Ectodermal cell (in vitro differentiated cells): Measurements from ENCODE around the gene SMC3.

Source experiments
- H3K27ac ChIP-seq: 2 replicates; pipeline ENCODE4 v1.7.0; 2013; ENCODE audit warnings: mild to moderate bottlenecking, low read depth, low read length; ENCODE audit not compliant: insufficient read depth, poor library complexity, severe bottlenecking
- H3K27me3 ChIP-seq: 2 replicates; pipeline ENCODE4 v1.7.0; 2013; ENCODE audit warnings: mild to moderate bottlenecking, low read length; ENCODE audit not compliant: insufficient read depth, control insufficient read depth, poor library complexity, severe bottlenecking
- H3K36me3 ChIP-seq: one replicate; pipeline ENCODE4 v1.7.0; 2013; ENCODE audit warnings: low read length; ENCODE audit not compliant: control insufficient read depth, insufficient read depth
- H3K4me1 ChIP-seq: one replicate; pipeline ENCODE4 v1.7.0; 2013; ENCODE audit warnings: low read length; ENCODE audit not compliant: control insufficient read depth, insufficient read depth
- H3K4me3 ChIP-seq: 2 replicates; pipeline ENCODE4 v1.7.0; 2013; ENCODE audit warnings: low read depth, low read length, control low read depth; ENCODE audit not compliant: insufficient read depth
- H3K9me3 ChIP-seq: 2 replicates; pipeline ENCODE4 v1.7.0; 2013; ENCODE audit warnings: mild to moderate bottlenecking, low read length, moderate library complexity; ENCODE audit not compliant: control insufficient read depth
- WGBS, 2 experiments: methylation state at CpG; one replicate each; pipeline ENCODE4 v1.1.7; 2013; ENCODE audit warnings: missing lambda C conversion rate in 2 of 2; 5-methylcytosine and 5-hydroxymethylcytosine counted together

The SMC3 gene

GRCh38 chr10:110643653-110644597 lies 76.4 kb downstream of the SMC3 start, which contains the start of gene RBM20:
RBM20 (plus strand) TSS chr10:110644336; CDS start chr10:110644455, 119 bp downstream.
- no peaks in the 10 kb centered on the region for H3K9me3 ChIP-seq
- 0% methylated on average over 106 of the region's 106 CpGs for WGBS, 2 experiments
- H3K27ac ChIP-seq: no peak within 1 kb of the TSS
- peaks cover 55% of the 10 kb centered on the region for H3K27me3 ChIP-seq
- peak within 1 kb of the TSS; percentile 58 for H3K4me3 ChIP-seq
- H3K4me1 ChIP-seq: peaks cover 39% of the 10 kb centered on the region
- H3K36me3 ChIP-seq: no peaks in the 10 kb centered on the region

- Histone ChIP-seq H3K9me3 (no peaks in the 10 kb centered on the region), H3K27ac (no peak overlapping the region), H3K36me3 (no peaks in the 10 kb centered on the region), H3K4me3 (peak overlapping the region; percentile 58), H3K4me1 (peaks cover 48% of the 10 kb centered on the region), H3K27me3 (peaks cover 55% of the 10 kb centered on the region)
- WGBS, 2 experiments: 21 to 22% methylated on average over 31 of the region's 31 CpGs
Observed at GRCh38 chr10:110644598-110645462, 77.3 kb downstream of the SMC3 start.

GRCh38 chr10:110646417-110647135 lies 79.1 kb downstream of the SMC3 start:
- Histone ChIP-seq H3K4me3 (no peak overlapping the region), H3K27me3 (peaks cover 52% of the 10 kb centered on the region), H3K27ac (no peak overlapping the region), H3K4me1 (peaks cover 49% of the 10 kb centered on the region), H3K36me3 (no peaks in the 10 kb centered on the region), H3K9me3 (no peaks in the 10 kb centered on the region)
- 80 to 86% methylated on average over 10 to 13 of the region's 13 CpGs for WGBS, 2 experiments

- peaks cover 46% of the 10 kb centered on the region for H3K4me1 ChIP-seq
- no peak overlapping the region for H3K4me3 ChIP-seq
- H3K27me3 ChIP-seq: peaks cover 47% of the 10 kb centered on the region
- no peaks in the 10 kb centered on the region for H3K36me3 ChIP-seq
- H3K9me3 ChIP-seq: no peaks in the 10 kb centered on the region
- 90 to 100% methylated on average over 3 of the region's 3 CpGs for WGBS, 2 experiments
- no peak overlapping the region for H3K27ac ChIP-seq
Observed at GRCh38 chr10:110647136-110647430, 79.6 kb downstream of the SMC3 start.

GRCh38 chr10:110648692-110649346 lies 81.3 kb downstream of the SMC3 start:
- Histone ChIP-seq H3K4me3 (no peak overlapping the region), H3K36me3 (no peaks in the 10 kb centered on the region), H3K9me3 (no peaks in the 10 kb centered on the region), H3K27me3 (peaks cover 29% of the 10 kb centered on the region), H3K27ac (no peak overlapping the region), H3K4me1 (peaks cover 34% of the 10 kb centered on the region)
- 96 to 98% methylated on average over 2 to 3 of the region's 3 CpGs for WGBS, 2 experiments

- Histone ChIP-seq H3K27ac (peak overlapping the region; percentile 30), H3K4me3 (no peak overlapping the region), H3K9me3 (no peaks in the 10 kb centered on the region), H3K4me1 (peaks cover 32% of the 10 kb centered on the region), H3K36me3 (no peaks in the 10 kb centered on the region), H3K27me3 (peaks cover 21% of the 10 kb centered on the region)
- WGBS, 2 experiments: 68 to 77% methylated on average over 4 to 6 of the region's 6 CpGs
Observed at GRCh38 chr10:110649347-110650264, 82.1 kb downstream of the SMC3 start.

- Histone ChIP-seq H3K4me3 (no peak overlapping the region), H3K27ac (no peak overlapping the region), H3K36me3 (no peaks in the 10 kb centered on the region), H3K4me1 (peaks cover 25% of the 10 kb centered on the region), H3K9me3 (no peaks in the 10 kb centered on the region), H3K27me3 (peaks cover 15% of the 10 kb centered on the region)
- 86 to 88% methylated on average over 1 of the region's 1 CpG for WGBS, 2 experiments
Observed at GRCh38 chr10:110650265-110650668, 82.8 kb downstream of the SMC3 start.

GRCh38 chr10:110651044-110651958 lies 83.8 kb downstream of the SMC3 start:
- no peak overlapping the region for H3K4me3 ChIP-seq
- no peak overlapping the region for H3K27ac ChIP-seq
- H3K4me1 ChIP-seq: peaks cover 23% of the 10 kb centered on the region
- H3K36me3 ChIP-seq: no peaks in the 10 kb centered on the region
- no peaks in the 10 kb centered on the region for H3K9me3 ChIP-seq
- 77 to 78% methylated on average over 12 of the region's 12 CpGs for WGBS, 2 experiments
- H3K27me3 ChIP-seq: peaks cover 4% of the 10 kb centered on the region
